ENCODE measurements around the gene PRR15L.

- TF ChIP-seq POLR2A (IDR thresholded peaks at IDR 0.05; ENCODE audit: low read length) (no peak), GATA1 (IDR thresholded peaks at IDR 0.05; ENCODE audit: low read depth, low read length) (no peak)
These were observed 32.7 kb downstream of the PRR15L start for GRCh38 chr17:47924785-47925677.

Data from erythroblast (primary cell).